CD4-positive, CD25-positive, alpha-beta regulatory T cell (primary cell): Measurements from ENCODE around the gene RBFOX1. TPM values are rescaled to one million over a fixed set of nuclear protein-coding genes. Genes with fewer than 3 reads are reported as not detected.

Experiments used
- ATAC-seq, 2 donors: fragments of 150-1000 bp; cut with Tn5 transposase; one replicate each; pipeline ENCODE4 v1.10.0; 2021; ENCODE audit warnings: low read depth in 2 of 2, moderate number of reproducible peaks in 2 of 2, moderate library complexity in 1 of 2
- DNase-seq, 3 donors: peaks; one replicate each; pipeline versions ENCODE4 v3.0.0 to v3.0.0-alpha.2; 2012 to 2022; ENCODE audit warnings: mixed read lengths in 1 of 3
- H3K27ac ChIP-seq: one replicate; pipeline ENCODE4 v1.7.0; 2013; ENCODE audit warnings: mild to moderate bottlenecking, low read length; ENCODE audit not compliant: insufficient read depth, poor library complexity, severe bottlenecking
- H3K27me3 ChIP-seq: one replicate; pipeline ENCODE4 v1.7.0; 2013; ENCODE audit warnings: low read length; ENCODE audit not compliant: control insufficient read depth, insufficient read depth
- H3K36me3 ChIP-seq: one replicate; pipeline ENCODE4 v1.7.0; 2013; ENCODE audit warnings: mild to moderate bottlenecking, low read length, moderate library complexity; ENCODE audit not compliant: control insufficient read depth, insufficient read depth
- H3K4me1 ChIP-seq: 2 replicates; pipeline ENCODE4 v1.7.0; 2013; ENCODE audit warnings: mild to moderate bottlenecking, low read length; ENCODE audit not compliant: insufficient read depth, control insufficient read depth, poor library complexity, severe bottlenecking
- H3K4me3 ChIP-seq: one replicate; pipeline ENCODE4 v1.7.0; 2013; ENCODE audit warnings: low read depth, mild to moderate bottlenecking, low read length, moderate library complexity
- H3K9me3 ChIP-seq, 2 experiments: 1 replicate in 1 of 2; 2 replicates in 1 of 2; pipeline ENCODE4 v1.7.0; 2013; ENCODE audit warnings: low read length in 2 of 2, mild to moderate bottlenecking in 1 of 2, moderate library complexity in 1 of 2; ENCODE audit not compliant: control insufficient read depth in 2 of 2
- H3K27ac Mint-ChIP-seq, 3 donors: one replicate each; pipeline ENCODE4 v1.8.0; 2020 to 2022; ENCODE audit warnings: mild to moderate bottlenecking in 3 of 3, mixed read lengths in 3 of 3, moderate library complexity in 2 of 3
- H3K27me3 Mint-ChIP-seq: one replicate; pipeline ENCODE4 v1.8.0; 2022; ENCODE audit warnings: mild to moderate bottlenecking, mixed read lengths
- H3K36me3 Mint-ChIP-seq: one replicate; pipeline ENCODE4 v1.8.0; 2020; ENCODE audit warnings: mixed read lengths
- H3K4me1 Mint-ChIP-seq, 4 donors: one replicate each; pipeline ENCODE4 v1.8.0; 2020 to 2022; ENCODE audit warnings: mixed read lengths in 4 of 4, mild to moderate bottlenecking in 1 of 4
- H3K4me3 Mint-ChIP-seq, 4 donors: one replicate each; pipeline ENCODE4 v1.8.0; 2020 to 2022; ENCODE audit warnings: mild to moderate bottlenecking in 4 of 4, mixed read lengths in 4 of 4, moderate library complexity in 3 of 4
- H3K9me3 Mint-ChIP-seq, 7 donors: one replicate each; pipeline ENCODE4 v1.8.0; 2020 to 2022; ENCODE audit warnings: mixed read lengths in 7 of 7, mild to moderate bottlenecking in 3 of 7, moderate library complexity in 2 of 7
- polyA plus RNA-seq, 4 donors: library from polyadenylated mRNA; unstranded; fragments of 300-500 nt; fragmentation: Illumina TruSeq; gene quantifications; one replicate each; pipeline ENCODE4 v1.2.3, GENCODE V29; 2021
- total RNA-seq: library from RNA; stranded (reverse); gene quantifications from one replicate; pipeline ENCODE4 v1.2.3, GENCODE V29; 2022

Gene RBFOX1
- total and polyA plus RNA-seq, 5 donors from 2014 or later: not detected

DNA sequence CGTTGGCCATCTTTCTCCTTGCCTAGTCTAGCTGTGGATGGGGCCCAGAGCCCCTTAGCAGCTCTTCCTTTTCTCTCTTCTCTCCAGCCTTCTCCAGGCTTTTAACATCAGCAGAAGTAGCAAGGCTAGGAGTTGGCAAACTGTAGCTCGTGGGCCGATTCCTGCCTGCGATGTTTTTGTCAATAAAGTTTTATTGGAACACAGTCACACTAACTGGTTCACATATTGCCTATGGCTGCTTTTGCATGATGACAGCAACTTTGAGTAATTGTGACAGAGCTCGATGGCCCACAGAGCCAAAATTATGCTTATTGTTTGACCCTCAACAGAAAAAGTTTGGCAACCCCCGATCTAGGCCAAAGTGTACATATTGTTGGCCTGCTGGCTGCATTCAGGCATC lies 199.9 kb downstream of the RBFOX1 start:
- DNase-seq: no peak

DNA sequence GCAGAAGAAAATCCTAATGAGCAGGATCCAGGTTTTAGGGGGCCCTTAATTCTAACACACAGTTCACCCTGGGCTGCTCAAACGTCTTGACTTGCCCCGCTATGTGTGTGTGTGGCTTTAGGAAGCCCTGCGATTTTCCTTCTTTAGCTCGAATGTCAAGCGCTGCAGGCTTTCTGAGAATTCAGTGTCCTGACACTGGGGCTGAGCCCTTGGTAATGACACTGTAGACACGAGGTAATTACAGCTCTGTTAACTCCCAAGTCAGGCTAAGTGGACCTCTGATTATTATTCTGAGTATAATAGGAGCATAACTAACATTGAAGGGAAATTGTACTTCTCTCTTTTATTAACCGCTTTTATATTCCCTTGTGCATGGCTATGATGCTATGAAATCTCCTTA lies 202.1 kb downstream of the RBFOX1 start:
- ATAC-seq (no peak), DNase-seq (no peak)
- H3K4me3 Mint-ChIP-seq: no peak overlapping the region
- H3K4me1 Mint-ChIP-seq: no peaks in the 10 kb centered on the region
- peaks cover 5 to 26% (median 11%) of the 10 kb centered on the region in 7 donors for H3K9me3 Mint-ChIP-seq
- Histone ChIP-seq H3K9me3 (peaks cover 0 to 2% of the 10 kb centered on the region in 2 experiments), H3K27me3 (no peaks in the 10 kb centered on the region), H3K4me3 (no peak overlapping the region), H3K27ac (no peak overlapping the region), H3K4me1 (no peaks in the 10 kb centered on the region), H3K36me3 (no peaks in the 10 kb centered on the region)
- H3K36me3 Mint-ChIP-seq: no peaks in the 10 kb centered on the region
- no peak overlapping the region for H3K27ac Mint-ChIP-seq
- no peaks in the 10 kb centered on the region for H3K27me3 Mint-ChIP-seq

More for the DNA sequence above, 199.9 kb downstream of the RBFOX1 start:
- Histone ChIP-seq H3K4me3 (no peak overlapping the region), H3K36me3 (no peaks in the 10 kb centered on the region), H3K4me1 (no peaks in the 10 kb centered on the region), H3K27ac (no peak overlapping the region), H3K27me3 (no peaks in the 10 kb centered on the region), H3K9me3 (no peaks in the 10 kb centered on the region)
- no peaks in the 10 kb centered on the region for H3K36me3 Mint-ChIP-seq
- H3K4me3 Mint-ChIP-seq: no peak overlapping the region
- H3K4me1 Mint-ChIP-seq: no peaks in the 10 kb centered on the region
- no peak overlapping the region for H3K27ac Mint-ChIP-seq
- H3K9me3 Mint-ChIP-seq: peaks cover 0 to 21% (median 7%) of the 10 kb centered on the region in 7 donors
- no peak for ATAC-seq
- no peaks in the 10 kb centered on the region for H3K27me3 Mint-ChIP-seq

DNA sequence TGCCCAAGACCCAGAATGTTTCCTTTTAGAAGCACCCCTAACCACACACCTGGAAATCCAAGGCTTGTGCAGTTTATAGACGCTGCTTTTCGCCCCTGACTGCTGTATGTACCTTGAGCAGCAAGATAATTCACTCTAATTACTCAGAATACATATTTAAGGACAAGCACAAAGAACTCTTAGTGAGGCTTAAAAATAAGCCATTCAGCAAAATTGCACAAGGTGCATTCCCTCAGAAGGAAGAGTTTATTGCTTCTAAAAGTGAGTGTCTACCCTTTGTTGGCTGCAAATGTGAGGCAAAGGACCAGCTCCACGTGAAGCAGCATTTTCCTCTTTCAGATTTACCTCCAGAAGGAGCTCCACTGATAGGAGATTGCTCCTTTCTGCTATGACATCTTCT lies 208.4 kb downstream of the RBFOX1 start:
- Mint-ChIP-seq H3K4me1 (no peaks in the 10 kb centered on the region), H3K27me3 (no peaks in the 10 kb centered on the region), H3K4me3 (no peak overlapping the region), H3K27ac (no peak overlapping the region), H3K36me3 (no peaks in the 10 kb centered on the region), H3K9me3 (peaks cover 0 to 22% (median 12%) of the 10 kb centered on the region in 7 donors)
- Histone ChIP-seq H3K9me3 (peaks cover 0 to 2% of the 10 kb centered on the region in 2 experiments), H3K27me3 (no peaks in the 10 kb centered on the region), H3K36me3 (no peaks in the 10 kb centered on the region), H3K27ac (no peak overlapping the region), H3K4me1 (no peaks in the 10 kb centered on the region), H3K4me3 (no peak overlapping the region)
- ATAC-seq: no peak
- no peak for DNase-seq

DNA sequence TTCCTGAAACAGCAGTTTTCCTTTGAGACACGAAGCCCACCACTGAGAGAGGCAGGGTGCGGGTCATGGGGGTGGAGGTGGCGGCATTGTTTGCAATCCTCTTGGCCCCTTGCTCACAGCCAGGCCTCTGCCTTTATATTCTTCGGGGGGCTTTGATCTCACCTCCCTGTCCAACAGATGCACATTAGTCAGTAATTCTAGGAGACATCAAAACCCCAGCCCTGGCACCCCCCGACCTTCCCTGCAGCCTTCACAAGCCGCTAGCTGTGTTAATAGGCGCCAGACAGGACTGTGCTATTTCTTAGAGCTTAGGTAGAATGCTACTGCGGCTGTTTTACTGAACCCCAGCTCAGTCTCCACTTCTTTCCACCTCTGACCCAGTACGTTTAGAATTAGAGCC lies 212.6 kb downstream of the RBFOX1 start:
- H3K27me3 Mint-ChIP-seq: no peaks in the 10 kb centered on the region
- H3K36me3 Mint-ChIP-seq: no peaks in the 10 kb centered on the region
- DNase-seq (no peak), ATAC-seq (no peak)
- no peak overlapping the region for H3K4me3 Mint-ChIP-seq
- H3K4me1 ChIP-seq: no peaks in the 10 kb centered on the region
- no peak overlapping the region for H3K27ac ChIP-seq
- H3K27ac Mint-ChIP-seq: no peak overlapping the region
- H3K4me3 ChIP-seq: no peak overlapping the region
- no peaks in the 10 kb centered on the region for H3K4me1 Mint-ChIP-seq
- H3K36me3 ChIP-seq: no peaks in the 10 kb centered on the region
- H3K27me3 ChIP-seq: no peaks in the 10 kb centered on the region
- H3K9me3 ChIP-seq: no peaks in the 10 kb centered on the region
- H3K9me3 Mint-ChIP-seq: peaks cover 1 to 8% (median 5%) of the 10 kb centered on the region in 7 donors

DNA sequence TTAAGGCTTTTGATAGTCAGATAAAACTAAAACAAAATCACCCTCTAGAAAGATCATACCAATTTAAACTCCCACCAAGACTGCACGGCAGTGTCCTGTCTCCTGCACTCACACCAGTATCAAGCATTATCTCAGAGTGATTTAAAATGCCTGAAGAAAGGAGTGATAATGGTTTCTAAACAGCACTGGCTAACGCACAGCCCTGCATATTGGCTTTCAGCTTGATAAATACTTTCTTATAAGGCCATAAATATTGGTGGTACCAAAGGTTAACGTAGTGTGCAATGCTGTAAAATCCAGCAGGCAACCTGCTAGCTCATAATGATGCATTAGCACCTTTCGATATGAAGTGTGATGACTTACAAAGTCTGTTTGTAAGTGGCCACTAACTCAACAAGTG lies 214.3 kb downstream of the RBFOX1 start:
- no peaks in the 10 kb centered on the region for H3K4me1 ChIP-seq
- no peak overlapping the region for H3K4me3 Mint-ChIP-seq
- no peaks in the 10 kb centered on the region for H3K4me1 Mint-ChIP-seq
- H3K27ac Mint-ChIP-seq: no peak overlapping the region
- DNase-seq: no peak
- no peak overlapping the region for H3K4me3 ChIP-seq
- peaks cover 0 to 1% of the 10 kb centered on the region in 2 experiments for H3K9me3 ChIP-seq
- peaks cover 1 to 9% (median 5%) of the 10 kb centered on the region in 7 donors for H3K9me3 Mint-ChIP-seq
- H3K27me3 Mint-ChIP-seq: no peaks in the 10 kb centered on the region
- H3K36me3 Mint-ChIP-seq: no peaks in the 10 kb centered on the region
- H3K27ac ChIP-seq: no peak overlapping the region
- no peaks in the 10 kb centered on the region for H3K36me3 ChIP-seq
- ATAC-seq: no peak
- no peaks in the 10 kb centered on the region for H3K27me3 ChIP-seq

DNA sequence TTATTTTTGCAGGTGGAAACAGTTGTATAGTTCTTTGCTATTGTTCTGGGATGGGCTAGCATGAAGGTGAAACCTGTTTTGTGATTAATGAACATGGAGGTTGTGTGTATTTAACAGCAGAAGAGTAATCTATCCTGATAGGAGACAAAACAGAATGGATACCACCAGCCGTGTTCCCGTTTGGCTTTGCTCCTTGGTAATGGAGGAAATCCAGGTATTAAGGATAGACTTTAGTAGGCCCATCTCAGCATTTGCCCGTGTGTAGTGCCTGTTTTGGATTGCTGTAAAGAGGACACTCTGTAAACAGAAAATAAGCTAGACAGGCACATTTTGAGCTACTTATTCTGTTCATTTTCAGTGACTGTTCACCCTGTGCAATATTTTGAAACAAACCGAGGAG lies 215.1 kb downstream of the RBFOX1 start:
- DNase-seq: no peak
- no peak overlapping the region for H3K4me3 Mint-ChIP-seq
- Histone ChIP-seq H3K9me3 (peaks cover 0 to 1% of the 10 kb centered on the region in 2 experiments), H3K4me1 (no peaks in the 10 kb centered on the region), H3K27ac (no peak overlapping the region), H3K27me3 (no peaks in the 10 kb centered on the region), H3K4me3 (no peak overlapping the region), H3K36me3 (no peaks in the 10 kb centered on the region)
- H3K36me3 Mint-ChIP-seq: no peaks in the 10 kb centered on the region
- peaks cover 1 to 13% (median 10%) of the 10 kb centered on the region in 7 donors for H3K9me3 Mint-ChIP-seq
- ATAC-seq: no peak
- H3K27ac Mint-ChIP-seq: no peak overlapping the region
- no peaks in the 10 kb centered on the region for H3K27me3 Mint-ChIP-seq
- H3K4me1 Mint-ChIP-seq: no peaks in the 10 kb centered on the region

DNA sequence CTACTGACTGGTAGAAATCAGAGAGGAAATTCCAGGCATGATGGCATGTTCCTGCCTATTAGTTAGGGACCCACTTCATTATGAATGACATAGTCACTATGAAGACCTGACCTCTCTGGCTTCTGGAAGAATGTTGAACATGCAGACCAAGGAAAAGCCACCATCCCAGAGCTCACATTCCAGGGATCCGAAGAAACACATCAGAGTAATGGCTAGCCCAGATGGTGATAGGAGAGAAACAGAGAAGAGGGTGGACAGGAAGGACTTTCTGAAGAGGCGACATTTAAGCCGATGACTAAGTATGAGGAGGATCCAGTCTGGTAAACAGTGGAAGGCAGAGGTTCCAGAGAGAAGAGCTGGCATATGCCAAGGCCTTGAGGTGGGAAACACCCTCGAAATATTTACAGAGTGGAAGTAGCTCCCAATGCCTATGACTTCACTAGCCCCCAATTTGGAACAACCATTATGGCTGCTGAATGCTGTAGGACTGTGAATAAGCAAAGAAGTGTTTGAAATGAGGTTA lies 216.2 kb downstream of the RBFOX1 start:
- H3K36me3 ChIP-seq: no peaks in the 10 kb centered on the region
- ATAC-seq: no peak
- no peaks in the 10 kb centered on the region for H3K36me3 Mint-ChIP-seq

DNA sequence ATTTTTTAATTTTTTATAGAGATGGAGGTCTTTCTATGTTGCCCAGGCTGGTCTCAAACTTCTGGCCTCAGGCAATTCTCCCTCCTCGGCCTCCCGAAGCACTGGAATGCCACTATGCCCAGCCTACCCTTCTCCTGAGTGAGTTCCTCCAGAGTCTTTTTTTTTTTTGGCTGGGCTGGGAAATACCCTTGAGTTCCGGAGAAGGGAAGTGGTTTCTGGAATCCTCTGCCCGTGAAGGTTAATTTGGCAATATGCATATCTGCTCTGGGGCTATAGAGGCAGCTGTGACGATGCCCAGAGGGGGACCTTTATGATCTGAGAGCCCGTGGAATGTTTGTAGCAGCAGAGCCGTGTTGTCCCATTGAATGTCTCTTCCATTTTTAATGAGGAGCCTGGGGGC lies 217.5 kb downstream of the RBFOX1 start:
- no peaks in the 10 kb centered on the region for H3K27me3 Mint-ChIP-seq
- H3K4me1 Mint-ChIP-seq: no peaks in the 10 kb centered on the region
- no peaks in the 10 kb centered on the region for H3K36me3 ChIP-seq
- H3K36me3 Mint-ChIP-seq: no peaks in the 10 kb centered on the region
- peaks cover 0 to 1% of the 10 kb centered on the region in 2 experiments for H3K9me3 ChIP-seq
- H3K27ac ChIP-seq: no peak overlapping the region
- H3K9me3 Mint-ChIP-seq: peaks cover 1 to 13% (median 9%) of the 10 kb centered on the region in 7 donors
- no peak overlapping the region for H3K27ac Mint-ChIP-seq
- H3K4me1 ChIP-seq: no peaks in the 10 kb centered on the region
- no peaks in the 10 kb centered on the region for H3K27me3 ChIP-seq
- no peak overlapping the region for H3K4me3 Mint-ChIP-seq
- DNase-seq: no peak
- no peak overlapping the region for H3K4me3 ChIP-seq
- ATAC-seq: no peak

More for the DNA sequence above, 216.2 kb downstream of the RBFOX1 start:
- H3K4me3 ChIP-seq: no peak overlapping the region
- Mint-ChIP-seq H3K27ac (no peak overlapping the region), H3K4me1 (no peaks in the 10 kb centered on the region), H3K9me3 (peaks cover 1 to 13% (median 9%) of the 10 kb centered on the region in 7 donors), H3K4me3 (no peak overlapping the region), H3K27me3 (no peaks in the 10 kb centered on the region)
- no peaks in the 10 kb centered on the region for H3K27me3 ChIP-seq
- H3K9me3 ChIP-seq: peaks cover 0 to 1% of the 10 kb centered on the region in 2 experiments
- no peak overlapping the region for H3K27ac ChIP-seq
- no peaks in the 10 kb centered on the region for H3K4me1 ChIP-seq
- DNase-seq: no peak
